ENCODE results near the gene CNOT6. TPM values are rescaled to one million over a fixed set of nuclear protein-coding genes. Genes with fewer than 3 reads are reported as not detected.

CNOT6 gene
- polyA plus RNA-seq, 1 of the 3 experiments (the other 2 are of a cell fraction), result 17.1 TPM

- no peaks in the 10 kb centered on the region for H3K9me2 ChIP-seq
- no peak overlapping the region for H3K4me2 ChIP-seq
- H3K4me3 ChIP-seq (ENCODE audit: low read depth in 2 of 2, low read length in 1 of 2), result no peak overlapping the region
- no peaks in the 10 kb centered on the region for H3K4me1 ChIP-seq (ENCODE audit: control insufficient read depth in 1 of 2, insufficient read depth in 2 of 2, low read depth in 1 of 2, low read length in 1 of 2)
- H3K9me3 ChIP-seq, result no peaks in the 10 kb centered on the region
- H3K79me2 ChIP-seq (ENCODE audit: insufficient read depth), result no peaks in the 10 kb centered on the region
- H3K27me3 ChIP-seq (ENCODE audit: insufficient read depth), result no peaks in the 10 kb centered on the region
- no peaks in the 10 kb centered on the region for H4K20me1 ChIP-seq (ENCODE audit: insufficient read depth)
- ChIA-PET POLR2A (no interaction called here), CTCF (interaction anchor here (2.0 kb wide), 1 partner anchor 8 kb away, joined by 14 read pairs; no protein-coding TSS in a partner anchor)
- H3K9ac ChIP-seq, result no peak overlapping the region
- no peak for TF ChIP-seq JUND (IDR thresholded peaks at IDR 0.05)
- TF ChIP-seq RXRA (IDR thresholded peaks at IDR 0.05; ENCODE audit: borderline replicate concordance, low read depth), result no peak
- TF ChIP-seq FOXM1 (IDR thresholded peaks at IDR 0.05; ENCODE audit: low read depth), result no peak
- no peak for TF ChIP-seq ELF1 (IDR thresholded peaks at IDR 0.05)
- TF ChIP-seq, protein P1, sequence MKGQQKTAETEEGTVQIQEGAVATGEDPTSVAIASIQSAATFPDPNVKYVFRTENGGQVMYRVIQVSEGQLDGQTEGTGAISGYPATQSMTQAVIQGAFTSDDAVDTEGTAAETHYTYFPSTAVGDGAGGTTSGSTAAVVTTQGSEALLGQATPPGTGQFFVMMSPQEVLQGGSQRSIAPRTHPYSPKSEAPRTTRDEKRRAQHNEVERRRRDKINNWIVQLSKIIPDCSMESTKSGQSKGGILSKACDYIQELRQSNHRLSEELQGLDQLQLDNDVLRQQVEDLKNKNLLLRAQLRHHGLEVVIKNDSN (IDR thresholded peaks at IDR 0.05; ENCODE audit: borderline replicate concordance, low read depth), result no peak
- no peak for TF ChIP-seq MEF2A (IDR thresholded peaks at IDR 0.05; ENCODE audit: borderline replicate concordance, low read depth)
- no peak for TF ChIP-seq SIN3A (IDR thresholded peaks at IDR 0.05; ENCODE audit: borderline replicate concordance, low read depth, low read length)
- no peak for TF ChIP-seq MXI1 (IDR thresholded peaks at IDR 0.05; ENCODE audit: low read depth, low read length)
- TF ChIP-seq PBX3 (IDR thresholded peaks at IDR 0.05), result no peak
- no peak for TF ChIP-seq SMC3 (IDR thresholded peaks at IDR 0.05; ENCODE audit: low read depth, low read length)
- no peak for TF ChIP-seq TEAD4 (IDR thresholded peaks at IDR 0.05; ENCODE audit: borderline replicate concordance, insufficient read depth)
- no peak for TF ChIP-seq RFX5 (IDR thresholded peaks at IDR 0.05; ENCODE audit: low read length)
- no peak for TF ChIP-seq GATA2 (CRISPR knock-in tag; IDR thresholded peaks at IDR 0.05)
- TF ChIP-seq NRF1 (IDR thresholded peaks at IDR 0.05; ENCODE audit: low read depth, low read length), result no peak
- TF ChIP-seq NFIC (IDR thresholded peaks at IDR 0.05; ENCODE audit: borderline replicate concordance), result no peak
- H3K27ac ChIP-seq (ENCODE audit: low read depth in 2 of 2, low read length in 1 of 2), result no peak overlapping the region
- 20% methylated on average over 1 of the region's 15 CpGs for WGBS (ENCODE audit: low lambda C conversion rate)
- H3F3A ChIP-seq (replicated peaks; ENCODE audit: insufficient read depth), result no peaks in the 10 kb centered on the region
- H2AFZ ChIP-seq (ENCODE audit: low read depth), result no peak overlapping the region
- H3K36me3 ChIP-seq (replicated peaks in 1 of 2; ENCODE audit: control insufficient read depth in 1 of 2, insufficient read depth in 2 of 2, low read length in 1 of 2), result no peaks in the 10 kb centered on the region
- no peak for DNase-seq
These were observed 132.6 kb downstream of the CNOT6 start for GRCh38 chr5:180626661-180627385.

DNA sequence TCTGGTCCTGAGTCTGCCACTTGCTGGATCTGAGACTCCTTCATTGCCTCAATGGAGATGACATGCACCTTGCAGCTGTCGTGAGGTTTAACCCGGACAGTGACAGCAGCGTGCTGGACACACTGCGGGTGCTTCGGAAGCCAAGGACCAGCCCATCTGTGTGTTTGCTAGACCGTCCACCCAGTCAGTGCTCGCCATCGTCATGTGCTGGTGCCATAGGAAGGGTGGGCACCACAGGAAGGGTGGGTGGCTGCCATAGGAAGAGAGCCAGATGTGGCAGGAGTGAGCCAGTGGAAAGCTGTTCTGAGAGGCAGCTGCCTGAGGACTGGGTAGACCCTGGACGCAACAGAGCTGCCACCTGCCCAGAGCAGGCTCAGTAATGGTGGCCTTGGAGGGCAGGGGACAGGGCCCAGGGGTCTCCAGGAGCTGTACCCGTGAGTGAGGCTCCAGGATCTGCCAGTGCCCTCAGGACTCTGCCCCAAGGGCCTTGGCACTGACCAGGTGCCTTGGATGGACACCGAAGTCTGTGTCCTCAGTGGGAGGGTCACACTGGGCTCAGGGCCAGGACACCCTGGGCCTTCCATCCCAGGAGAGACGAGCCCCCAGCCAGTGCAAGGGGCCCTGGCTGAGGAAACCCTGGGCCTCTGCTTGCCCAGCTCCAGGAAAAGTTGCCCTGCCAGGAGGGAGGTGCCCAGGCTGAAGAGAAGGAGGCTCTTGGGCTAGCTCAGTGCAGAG lies 133.4 kb downstream of the CNOT6 start:
- H3K9me3 ChIP-seq, result no peaks in the 10 kb centered on the region
- H4K20me1 ChIP-seq (ENCODE audit: insufficient read depth), result no peaks in the 10 kb centered on the region
- H2AFZ ChIP-seq (ENCODE audit: low read depth), result no peak overlapping the region
- POLR2A ChIA-PET, result no interaction called here
- CTCF ChIA-PET, result interaction anchor here (2.0 kb wide), 1 partner anchor 9 kb away, joined by 14 read pairs; no protein-coding TSS in a partner anchor
- TF ChIP-seq FOXM1 (IDR thresholded peaks at IDR 0.05; ENCODE audit: low read depth), result no peak
- TF ChIP-seq ELF1 (IDR thresholded peaks at IDR 0.05), result no peak
- TF ChIP-seq CHD2 (IDR thresholded peaks at IDR 0.05; ENCODE audit: low read length, partially characterized antibody), result no peak
- TF ChIP-seq NFIC (IDR thresholded peaks at IDR 0.05; ENCODE audit: borderline replicate concordance), result no peak
- no peak for TF ChIP-seq NRF1 (IDR thresholded peaks at IDR 0.05; ENCODE audit: low read depth, low read length)
- no peak for TF ChIP-seq GABPA (IDR thresholded peaks at IDR 0.05; ENCODE audit: low read depth)
- no peak for TF ChIP-seq POLR2AphosphoS5 (IDR thresholded peaks at IDR 0.05; ENCODE audit: low read depth, low read length)
- no peak for TF ChIP-seq JUND (IDR thresholded peaks at IDR 0.05)
- TF ChIP-seq MAX (IDR thresholded peaks at IDR 0.05; ENCODE audit: low read depth), result no peak
- TF ChIP-seq, protein P2, sequence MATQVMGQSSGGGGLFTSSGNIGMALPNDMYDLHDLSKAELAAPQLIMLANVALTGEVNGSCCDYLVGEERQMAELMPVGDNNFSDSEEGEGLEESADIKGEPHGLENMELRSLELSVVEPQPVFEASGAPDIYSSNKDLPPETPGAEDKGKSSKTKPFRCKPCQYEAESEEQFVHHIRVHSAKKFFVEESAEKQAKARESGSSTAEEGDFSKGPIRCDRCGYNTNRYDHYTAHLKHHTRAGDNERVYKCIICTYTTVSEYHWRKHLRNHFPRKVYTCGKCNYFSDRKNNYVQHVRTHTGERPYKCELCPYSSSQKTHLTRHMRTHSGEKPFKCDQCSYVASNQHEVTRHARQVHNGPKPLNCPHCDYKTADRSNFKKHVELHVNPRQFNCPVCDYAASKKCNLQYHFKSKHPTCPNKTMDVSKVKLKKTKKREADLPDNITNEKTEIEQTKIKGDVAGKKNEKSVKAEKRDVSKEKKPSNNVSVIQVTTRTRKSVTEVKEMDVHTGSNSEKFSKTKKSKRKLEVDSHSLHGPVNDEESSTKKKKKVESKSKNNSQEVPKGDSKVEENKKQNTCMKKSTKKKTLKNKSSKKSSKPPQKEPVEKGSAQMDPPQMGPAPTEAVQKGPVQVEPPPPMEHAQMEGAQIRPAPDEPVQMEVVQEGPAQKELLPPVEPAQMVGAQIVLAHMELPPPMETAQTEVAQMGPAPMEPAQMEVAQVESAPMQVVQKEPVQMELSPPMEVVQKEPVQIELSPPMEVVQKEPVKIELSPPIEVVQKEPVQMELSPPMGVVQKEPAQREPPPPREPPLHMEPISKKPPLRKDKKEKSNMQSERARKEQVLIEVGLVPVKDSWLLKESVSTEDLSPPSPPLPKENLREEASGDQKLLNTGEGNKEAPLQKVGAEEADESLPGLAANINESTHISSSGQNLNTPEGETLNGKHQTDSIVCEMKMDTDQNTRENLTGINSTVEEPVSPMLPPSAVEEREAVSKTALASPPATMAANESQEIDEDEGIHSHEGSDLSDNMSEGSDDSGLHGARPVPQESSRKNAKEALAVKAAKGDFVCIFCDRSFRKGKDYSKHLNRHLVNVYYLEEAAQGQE (IDR thresholded peaks at IDR 0.05; ENCODE audit: low read depth, low read length), result no peak
- no peak for TF ChIP-seq MEF2A (IDR thresholded peaks at IDR 0.05; ENCODE audit: borderline replicate concordance, low read depth)
- no peak for TF ChIP-seq YY1 (IDR thresholded peaks at IDR 0.05; ENCODE audit: low read depth)
- H3K4me2 ChIP-seq, result no peak overlapping the region
- H3K9ac ChIP-seq, result no peak overlapping the region
- 40% methylated on average over 1 of the region's 12 CpGs for WGBS (ENCODE audit: low lambda C conversion rate)
- DNase-seq, result no peak
- no peaks in the 10 kb centered on the region for H3K36me3 ChIP-seq (replicated peaks in 1 of 2; ENCODE audit: control insufficient read depth in 1 of 2, insufficient read depth in 2 of 2, low read length in 1 of 2)
- no peaks in the 10 kb centered on the region for H3K9me2 ChIP-seq
- no peak overlapping the region for H3K27ac ChIP-seq (ENCODE audit: low read depth in 2 of 2, low read length in 1 of 2)
- no peaks in the 10 kb centered on the region for H3K79me2 ChIP-seq (ENCODE audit: insufficient read depth)
- H3F3A ChIP-seq (replicated peaks; ENCODE audit: insufficient read depth), result no peaks in the 10 kb centered on the region
- H3K4me3 ChIP-seq (ENCODE audit: low read depth in 2 of 2, low read length in 1 of 2), result no peak overlapping the region
- no peaks in the 10 kb centered on the region for H3K4me1 ChIP-seq (ENCODE audit: control insufficient read depth in 1 of 2, insufficient read depth in 2 of 2, low read depth in 1 of 2, low read length in 1 of 2)
- no peaks in the 10 kb centered on the region for H3K27me3 ChIP-seq (ENCODE audit: insufficient read depth)
